Right hindlimb (tissue), 1 donor: ENCODE results near the gene UGT1A1.

Experiments used
- DNase-seq: peaks from one replicate; pipeline ENCODE4 v3.0.0-alpha.2; 2018

Gene UGT1A1

DNA sequence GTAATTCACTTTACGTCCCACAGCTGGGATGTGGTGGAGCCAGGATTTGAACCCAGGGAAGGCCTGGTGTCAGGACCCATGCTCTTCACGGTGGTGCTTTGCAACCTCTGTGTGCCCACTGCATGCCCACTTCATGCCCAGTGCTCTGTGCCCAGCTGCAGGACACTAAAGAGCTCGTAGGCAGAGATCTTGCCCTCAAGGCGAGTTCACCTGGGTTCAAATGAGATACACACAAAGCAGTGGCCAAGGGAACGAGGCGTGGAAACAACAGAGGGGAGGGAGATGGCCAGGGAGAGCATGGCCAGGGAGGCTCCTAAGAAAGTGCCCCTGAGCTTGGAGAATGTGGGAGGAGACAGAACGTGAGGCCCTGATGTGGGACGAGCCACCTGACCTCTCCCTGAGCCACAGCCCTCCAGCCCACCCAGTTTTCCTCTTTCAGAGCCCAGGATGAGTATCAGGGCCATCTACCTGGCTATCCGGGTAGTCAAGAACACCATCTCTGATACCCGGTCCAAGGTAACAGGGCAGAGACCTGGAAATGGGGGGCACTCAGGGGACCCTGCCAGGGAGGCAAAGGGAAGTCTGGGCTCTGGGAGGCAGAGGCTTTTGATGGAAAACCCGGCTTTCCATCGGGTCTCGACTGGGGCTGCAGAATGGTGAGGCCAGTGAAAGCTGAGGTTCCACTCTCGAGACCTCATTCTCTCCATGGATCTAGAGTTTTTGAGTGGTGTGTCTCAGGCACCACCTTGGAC is 38.4 kb downstream of the UGT1A1 start:
- DNase-seq: no peak

DNA sequence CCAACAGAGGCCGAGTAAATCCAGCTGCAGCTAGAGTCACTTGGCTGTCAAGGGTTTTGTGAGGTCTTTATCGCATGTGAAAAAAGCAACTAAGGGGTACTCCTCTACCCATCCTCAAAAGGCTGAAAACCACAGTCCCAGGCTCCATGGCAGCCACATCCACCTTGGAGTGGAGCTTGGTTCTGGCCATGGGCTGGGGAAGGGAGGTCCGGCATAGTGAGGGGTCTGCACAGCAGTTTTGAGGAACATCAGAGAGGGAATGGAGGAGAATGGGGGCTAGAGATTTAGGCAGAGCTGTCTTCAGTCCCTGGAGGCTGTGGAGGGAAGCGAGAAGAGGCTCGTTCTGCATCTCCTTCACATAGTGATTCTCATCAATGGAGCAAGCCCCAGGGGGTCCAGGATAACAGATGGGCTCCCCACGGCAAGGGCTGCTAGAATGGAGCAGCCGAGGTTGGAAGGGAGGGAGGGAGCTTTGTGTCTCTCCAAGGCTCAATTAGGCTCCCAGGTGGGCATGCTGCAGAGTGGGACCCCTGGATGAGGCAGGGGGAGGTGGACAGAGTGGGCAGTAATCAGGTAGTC is 39.1 kb downstream of the UGT1A1 start:
- no peak for DNase-seq

DNA sequence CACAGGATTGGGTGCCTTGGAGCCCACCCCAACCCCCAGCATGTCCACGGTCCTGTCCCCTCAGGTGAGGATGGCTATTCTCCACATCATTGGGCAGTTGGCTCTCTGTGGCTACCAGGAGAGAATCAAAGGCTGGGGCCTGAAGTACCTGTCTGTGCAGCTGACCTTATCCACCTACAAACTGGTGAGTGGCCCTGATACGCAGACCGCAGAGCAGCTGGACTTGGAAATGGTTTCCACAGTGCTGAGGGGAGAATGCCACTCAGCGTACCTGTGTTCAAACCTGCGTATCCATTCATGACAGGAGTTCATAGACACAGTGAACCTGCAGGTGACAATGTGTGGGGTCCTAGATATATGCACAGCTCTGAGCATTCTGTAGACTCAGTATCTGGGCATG is 39.6 kb downstream of the UGT1A1 start:
- no peak for DNase-seq

DNA sequence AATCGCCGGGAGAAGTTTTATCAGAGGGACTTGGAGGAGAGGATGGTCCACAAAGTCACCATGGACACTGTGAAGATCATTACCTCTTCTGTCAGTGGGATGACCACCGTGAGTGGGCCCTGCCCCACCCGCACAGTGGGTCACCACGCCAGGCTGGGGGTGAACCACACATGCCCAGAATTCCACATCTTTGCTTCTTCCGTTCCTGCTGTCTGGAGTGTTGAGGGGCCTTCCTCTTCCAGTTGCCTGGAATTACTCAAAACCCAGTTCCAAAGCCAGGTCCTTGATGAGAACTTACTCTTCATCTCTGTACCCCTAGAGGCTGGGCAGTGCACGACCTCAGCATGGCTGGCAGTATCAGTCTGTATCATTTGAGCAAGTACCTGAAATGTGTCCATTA is 40.1 kb downstream of the UGT1A1 start:
- DNase-seq: no peak

DNA sequence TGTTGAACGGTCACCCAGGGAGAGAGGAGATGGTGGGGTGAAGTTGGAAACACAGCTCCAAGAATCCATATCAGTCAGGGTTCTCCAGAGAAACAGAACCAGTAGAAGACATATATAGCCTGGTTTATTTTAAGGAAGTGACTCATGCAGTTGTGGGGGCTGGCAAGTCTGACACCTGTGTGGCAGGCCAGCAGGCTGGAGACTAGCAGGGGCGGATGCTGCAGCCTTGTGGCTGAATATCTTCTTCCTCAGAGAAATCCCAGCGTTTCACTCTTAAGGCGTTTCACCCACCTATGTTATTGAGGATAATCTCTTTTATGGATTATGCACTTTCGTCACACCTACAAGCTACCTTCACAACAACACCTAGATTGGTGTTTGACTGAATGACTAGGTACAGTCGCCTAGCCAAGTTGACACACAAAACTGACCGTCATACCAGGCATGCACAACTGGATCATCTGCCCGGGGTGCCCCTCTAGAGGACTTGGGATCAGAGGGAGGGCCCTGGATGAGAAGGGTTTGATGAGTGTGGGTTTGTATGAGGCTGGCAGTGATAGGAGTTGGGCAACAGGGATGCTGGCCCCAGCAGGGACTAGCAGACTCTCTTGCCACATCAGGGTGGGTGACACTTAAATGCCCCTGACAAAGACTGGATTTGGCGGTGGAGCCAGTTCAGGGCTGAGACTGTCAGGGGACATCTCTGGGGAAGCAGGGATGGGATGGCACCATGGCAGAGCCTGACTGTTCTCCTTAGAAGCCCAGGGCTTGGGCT is 41.5 kb downstream of the UGT1A1 start:
- DNase-seq: no peak

DNA sequence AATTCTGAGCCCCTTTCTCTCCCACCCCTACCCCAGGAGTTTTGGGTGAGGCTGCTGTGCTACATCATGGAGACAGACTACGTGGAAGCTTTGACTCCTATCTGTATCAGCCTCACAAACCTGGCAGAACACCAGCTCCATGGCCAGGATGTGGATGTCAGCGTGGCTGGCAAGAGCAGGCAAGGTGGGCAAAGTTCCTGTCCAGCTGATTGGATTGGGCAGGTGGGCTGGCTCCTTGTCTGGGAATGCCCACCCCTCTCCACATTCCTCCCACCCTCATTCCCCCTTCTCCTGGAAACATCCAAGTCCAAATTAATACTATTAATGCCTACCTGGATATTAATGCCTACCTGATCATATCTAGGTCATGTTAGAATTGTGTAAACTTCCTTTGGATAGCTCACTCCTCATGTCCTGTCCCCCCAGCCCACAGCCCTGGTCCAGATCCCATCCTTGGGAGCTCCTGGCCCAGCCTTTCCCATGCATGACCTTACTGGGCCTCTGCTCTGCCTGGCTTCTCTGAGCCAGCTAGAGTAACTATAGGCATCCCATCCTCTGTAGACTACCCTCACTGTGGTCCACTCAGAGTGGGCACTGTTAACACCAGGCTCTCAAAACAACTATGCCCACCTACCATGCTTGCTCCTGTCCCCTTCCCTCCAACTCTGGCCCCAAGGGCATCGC is 42.2 kb downstream of the UGT1A1 start:
- DNase-seq: no peak

DNA sequence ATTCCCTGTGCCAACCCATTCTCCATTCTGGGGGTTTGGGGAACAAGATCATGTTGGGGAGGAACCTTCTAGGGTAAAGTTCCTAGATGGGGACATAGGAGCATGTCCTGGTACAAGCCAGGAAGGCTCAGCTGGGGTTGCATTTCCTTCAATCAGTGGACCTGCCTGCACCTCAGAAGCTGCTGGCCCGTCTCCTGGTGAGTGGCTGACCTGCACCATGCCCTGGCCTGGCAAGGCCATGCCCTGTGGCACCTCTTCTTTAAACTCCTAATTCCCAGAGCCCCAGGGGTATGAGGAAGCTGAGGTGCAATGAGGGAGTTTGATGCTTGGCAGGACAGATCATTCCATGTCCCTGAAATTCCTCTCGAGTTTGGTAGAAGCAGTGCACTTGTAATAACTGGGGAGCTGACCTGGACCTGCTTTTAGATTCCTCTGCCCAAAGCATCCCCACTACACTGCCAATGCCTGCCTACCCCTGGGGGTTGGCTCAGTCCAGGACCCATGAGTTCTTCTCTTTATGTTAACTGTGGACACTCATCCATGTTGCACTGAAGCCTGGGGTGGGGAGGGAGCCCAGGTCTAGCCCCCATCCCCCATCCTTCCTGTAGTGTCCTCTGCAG is 43.3 kb downstream of the UGT1A1 start:
- no peak for DNase-seq

DNA sequence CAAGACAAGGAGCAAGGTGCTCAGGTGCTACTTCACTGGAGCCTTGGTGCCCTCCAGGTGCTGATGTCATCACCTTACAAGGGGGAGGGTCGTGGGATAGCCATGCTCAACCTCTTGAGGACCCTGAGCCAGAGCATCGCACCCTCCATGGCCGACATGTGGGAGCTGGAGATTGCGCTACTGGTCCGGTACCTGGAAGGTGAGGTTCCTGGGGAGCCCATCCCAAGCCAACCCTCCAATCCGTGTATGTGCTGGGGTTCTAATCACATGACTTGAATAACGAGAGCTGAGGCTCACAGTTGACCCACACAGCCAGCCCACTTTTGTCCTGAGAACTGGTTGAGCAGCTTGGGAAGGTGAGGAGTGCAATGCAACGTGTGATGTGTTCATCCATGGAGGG is 43.9 kb downstream of the UGT1A1 start:
- DNase-seq: peak; percentile 6

DNA sequence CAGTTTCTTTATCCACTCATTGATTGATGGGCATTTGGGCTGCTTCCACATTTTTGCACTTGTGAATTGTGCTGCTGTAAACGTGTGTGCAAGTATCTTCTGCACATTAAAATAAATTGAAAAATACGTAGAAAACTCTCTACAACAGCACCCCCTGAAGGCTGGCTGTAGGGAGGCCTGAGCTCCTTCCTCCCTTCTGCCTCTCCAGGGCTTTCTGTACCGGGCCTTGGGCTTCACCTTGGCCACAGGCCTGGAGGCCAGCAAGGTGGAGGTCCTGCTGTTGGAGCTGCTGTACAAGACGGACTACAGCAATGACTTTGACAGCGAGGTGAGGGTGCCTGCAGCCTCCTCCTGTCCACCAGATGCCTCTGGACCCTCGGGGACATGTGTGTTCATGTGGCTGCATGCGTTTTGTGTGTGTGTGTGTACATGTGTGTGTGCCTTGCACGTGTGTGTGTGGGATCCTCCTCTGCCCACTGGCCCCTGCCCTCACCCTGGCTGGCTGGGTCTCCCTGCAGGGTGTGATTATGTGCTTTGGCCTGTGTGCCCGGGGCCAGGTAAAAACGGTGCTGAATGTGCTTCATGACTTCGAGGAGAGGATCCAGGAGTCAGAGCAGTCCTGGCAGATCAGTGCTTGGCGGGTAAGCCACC is 47.3 kb downstream of the UGT1A1 start:
- no peak for DNase-seq

DNA sequence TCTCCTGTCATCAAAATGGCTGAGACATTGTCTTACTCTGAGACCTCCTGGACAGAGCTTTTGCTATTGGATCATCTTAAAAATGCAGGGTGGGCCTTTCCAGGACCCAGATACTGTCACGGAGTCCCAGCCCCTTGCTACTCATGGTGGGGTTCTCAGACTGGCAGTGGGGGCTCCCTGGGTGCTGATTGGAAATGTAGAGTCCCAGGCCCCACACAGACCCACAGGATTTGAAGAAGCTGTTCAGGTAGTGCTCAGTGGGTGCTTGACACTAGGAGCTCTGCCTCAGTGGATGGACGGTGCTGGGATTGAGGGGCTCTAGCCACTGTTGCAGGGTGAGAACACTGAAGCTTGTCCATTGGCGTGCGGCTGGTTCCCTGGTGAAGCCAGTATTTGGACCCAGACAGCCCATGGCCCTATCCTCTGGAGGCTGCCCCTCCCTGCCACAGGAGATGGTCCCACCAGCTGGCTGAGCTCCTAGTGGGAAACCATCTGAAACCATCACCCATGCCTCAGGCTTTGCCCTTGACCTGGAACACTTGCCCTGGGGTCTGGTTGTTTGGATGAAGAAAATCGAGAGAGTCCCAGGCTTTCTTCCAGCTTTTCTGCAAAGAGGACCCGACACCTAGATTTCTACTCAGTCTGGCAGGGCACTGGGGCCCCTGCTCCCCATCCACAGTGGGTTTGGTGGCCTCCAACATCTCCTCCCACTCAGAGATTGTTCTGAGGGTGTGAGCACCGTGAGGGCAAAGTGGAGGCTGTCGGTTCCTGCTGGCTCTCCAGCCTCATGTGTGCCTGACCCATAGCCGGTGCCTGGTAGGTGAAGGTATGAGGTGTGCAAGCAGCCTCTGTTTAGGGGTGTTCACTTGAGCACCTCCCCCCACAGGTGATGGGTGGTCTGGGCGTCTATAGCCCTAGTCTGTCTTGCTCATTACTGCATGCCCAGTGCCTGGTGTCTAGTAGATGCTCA is 48.2 kb downstream of the UGT1A1 start:
- DNase-seq: no peak

DNA sequence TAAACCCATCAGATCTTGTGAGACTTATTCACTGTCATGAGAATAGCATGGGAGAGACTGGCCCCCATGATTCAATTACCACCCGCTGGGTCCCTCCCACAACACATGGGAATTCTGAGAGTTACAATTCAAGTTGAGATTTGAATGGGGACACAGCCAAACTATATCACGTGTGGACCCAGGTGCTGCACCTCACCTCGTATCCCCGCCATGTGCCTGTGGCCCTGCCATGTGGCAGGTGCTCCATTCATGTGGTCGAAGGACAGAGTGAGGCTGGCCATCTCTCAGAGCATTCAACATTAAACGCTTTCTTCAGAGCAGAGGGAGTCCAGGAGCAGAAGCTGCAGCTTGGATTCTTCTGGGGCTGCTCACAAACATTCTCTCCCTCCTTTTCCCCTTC is 50.3 kb downstream of the UGT1A1 start:
- DNase-seq: no peak

DNA sequence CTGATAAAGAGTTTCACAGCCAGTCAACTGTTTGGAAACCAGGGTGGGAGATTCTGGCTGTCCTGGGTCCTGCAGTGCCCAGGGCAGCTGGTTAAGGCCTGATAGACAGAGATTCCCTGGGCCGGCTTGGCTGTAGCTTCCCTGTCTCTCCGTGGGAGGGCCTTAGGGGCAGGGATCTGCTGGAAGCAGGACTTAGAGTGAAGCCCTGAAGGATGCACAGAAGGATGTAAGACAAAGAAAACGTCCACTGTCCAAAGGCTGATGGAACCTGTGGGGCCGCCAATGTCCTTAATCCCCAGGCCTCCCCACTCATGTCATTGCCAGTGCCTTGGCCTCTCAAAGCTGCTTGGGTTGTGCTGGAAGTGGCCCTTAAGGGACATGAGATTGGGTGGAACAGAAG is 51.0 kb downstream of the UGT1A1 start:
- DNase-seq: no peak

DNA sequence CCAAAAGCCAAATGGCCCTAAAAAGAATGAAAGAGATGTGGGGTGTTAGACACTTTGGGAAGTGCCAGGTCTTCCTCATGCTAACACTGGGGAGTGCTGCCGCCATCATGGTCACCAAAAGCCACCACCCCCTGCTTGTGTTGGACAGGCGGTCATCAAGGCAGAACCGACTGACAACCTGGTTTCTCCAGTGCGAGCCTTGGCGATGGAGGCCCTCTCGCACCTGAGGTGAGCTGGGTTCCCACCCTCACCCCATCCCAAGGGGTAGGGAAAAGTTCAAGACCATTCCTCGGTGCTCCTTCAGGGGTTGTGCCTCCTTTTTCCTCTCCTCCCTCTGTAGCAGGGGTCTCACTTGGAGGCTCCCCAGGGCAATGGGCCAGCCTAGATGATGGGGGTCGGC is 51.7 kb downstream of the UGT1A1 start:
- DNase-seq: no peak

DNA sequence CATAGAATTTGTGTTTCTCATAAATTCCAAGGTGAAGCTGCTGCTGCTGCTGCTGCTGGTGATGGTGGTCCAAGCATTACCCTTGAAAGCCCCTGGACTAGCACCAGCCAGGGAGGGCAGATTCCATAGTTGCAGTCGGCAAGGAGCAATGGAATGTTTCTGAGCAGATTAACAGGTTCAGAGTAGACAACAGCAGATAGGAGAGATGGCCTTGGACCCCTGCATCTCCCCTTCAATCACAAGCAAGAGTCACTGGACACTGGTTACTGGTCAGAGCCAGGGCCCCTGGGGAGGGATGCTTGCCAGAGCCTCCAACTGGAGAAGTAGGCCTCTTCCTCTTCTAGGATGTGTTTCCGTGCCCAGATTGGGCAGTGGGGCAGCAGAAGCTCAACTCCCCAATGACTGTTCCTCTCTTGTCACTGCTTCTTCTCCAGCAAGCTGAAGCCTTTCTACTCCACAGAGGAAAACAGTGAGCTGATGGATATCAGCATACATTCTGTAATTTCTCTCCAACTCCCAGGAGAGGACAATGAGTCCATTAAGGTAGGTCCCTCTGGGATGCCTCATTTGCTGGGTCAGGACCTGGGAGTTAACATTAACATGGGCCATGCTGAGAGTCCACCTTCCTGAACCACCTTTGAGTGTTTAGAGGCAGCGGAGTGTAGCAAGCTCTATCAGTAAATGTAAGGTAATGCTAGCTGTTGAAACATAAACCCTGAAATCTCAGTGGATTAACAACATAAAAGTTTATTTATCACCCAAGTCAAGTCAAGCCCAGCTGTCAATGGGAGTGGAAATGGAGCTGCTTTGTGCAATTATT is 53.4 kb downstream of the UGT1A1 start:
- peak; percentile 7 for DNase-seq

DNA sequence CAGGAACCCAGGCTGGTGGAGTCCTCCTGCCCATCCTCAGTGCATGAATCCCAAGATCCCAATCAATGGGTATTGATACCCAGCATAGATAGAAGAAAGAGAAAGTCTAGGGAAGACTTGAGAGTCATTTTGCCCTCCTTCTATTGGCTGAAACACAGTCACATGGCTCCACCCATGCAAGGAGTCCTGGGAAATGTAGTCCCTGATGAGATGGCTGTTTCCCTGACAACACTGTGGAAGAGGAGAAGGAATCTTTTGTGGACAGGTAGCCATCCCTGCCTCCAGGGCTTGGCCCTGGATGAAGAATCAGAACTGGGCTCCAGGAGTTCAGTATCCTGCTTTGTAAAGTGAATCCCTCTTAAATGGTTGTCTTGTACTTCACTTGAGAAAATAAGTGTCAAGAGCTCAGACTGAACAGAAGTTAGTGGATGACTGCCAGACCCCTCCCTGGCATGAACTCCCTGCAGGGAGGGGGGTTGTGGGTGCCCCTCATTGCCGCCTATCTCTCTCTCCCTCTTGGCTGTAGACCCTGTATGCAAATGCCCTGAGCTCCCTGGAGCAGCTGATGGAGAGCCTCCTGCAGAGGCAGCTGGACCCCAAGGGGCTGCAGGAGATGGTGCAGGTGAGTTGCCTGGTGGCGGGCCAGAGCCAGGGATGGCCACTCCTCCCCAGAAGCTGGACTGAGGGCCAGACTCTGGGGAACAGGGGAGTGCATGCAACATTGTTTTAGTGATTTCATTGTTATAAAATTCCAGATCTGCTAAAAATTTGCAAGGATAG is 54.2 kb downstream of the UGT1A1 start:
- DNase-seq: peak; percentile 9

DNA sequence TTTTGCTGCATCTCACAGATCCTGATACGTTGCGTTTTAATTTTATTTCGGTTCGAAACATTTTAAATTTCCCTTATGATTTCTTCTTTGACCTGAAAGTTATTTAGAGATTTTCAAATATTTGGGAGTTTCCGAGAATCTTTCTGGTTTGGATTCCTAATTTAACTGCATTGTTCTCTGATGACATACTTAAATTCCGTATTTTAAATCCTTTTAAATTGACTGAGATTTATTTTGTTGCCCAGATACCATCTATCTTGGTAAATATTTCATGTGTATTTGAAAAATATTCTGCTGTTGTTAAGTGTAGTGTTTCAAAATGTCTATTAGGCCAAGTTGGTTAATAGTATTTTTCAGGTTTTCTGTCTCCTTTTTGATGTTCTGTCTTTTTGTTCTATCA is 55.8 kb downstream of the UGT1A1 start:
- DNase-seq: no peak

DNA sequence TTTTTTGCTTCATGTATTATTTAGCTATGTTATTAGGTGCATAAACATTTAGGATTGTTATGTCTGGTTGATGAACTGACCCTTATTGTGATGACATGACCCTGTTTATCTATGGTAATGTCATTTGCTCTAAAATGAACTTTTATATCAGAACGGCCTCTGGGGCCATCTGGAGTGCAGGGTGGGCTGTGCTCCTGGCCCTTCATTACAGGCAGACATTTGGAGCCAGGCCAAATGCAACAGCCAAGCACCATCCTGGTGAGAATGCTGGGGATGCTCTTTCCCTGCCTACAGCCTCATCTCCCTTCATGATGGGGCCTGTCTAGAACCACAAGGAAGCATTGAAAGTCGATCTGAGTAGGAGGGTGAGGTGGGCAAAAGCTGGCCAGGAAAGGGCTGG is 56.3 kb downstream of the UGT1A1 start:
- peak; percentile 3 for DNase-seq

DNA sequence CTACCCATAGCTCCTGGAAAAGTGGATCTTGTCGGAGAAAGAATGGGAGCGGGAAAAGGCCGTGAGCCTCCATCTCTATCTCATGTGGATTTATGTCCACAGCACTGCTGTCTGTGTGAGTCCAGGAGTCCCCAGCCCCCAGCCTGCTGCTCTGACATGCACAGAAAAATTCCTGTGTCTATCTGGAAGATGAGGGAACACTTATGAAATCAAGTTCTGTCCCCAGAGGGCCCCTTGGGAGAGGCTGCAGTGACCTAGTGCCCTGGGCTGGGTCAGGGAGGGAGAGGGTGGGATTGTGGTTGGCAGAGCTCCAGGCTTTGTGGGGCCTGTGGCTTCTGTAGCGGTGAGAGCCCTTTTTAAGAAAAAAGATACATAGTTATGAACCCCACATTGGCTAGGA is 56.7 kb downstream of the UGT1A1 start:
- DNase-seq: peak; percentile 13

DNA sequence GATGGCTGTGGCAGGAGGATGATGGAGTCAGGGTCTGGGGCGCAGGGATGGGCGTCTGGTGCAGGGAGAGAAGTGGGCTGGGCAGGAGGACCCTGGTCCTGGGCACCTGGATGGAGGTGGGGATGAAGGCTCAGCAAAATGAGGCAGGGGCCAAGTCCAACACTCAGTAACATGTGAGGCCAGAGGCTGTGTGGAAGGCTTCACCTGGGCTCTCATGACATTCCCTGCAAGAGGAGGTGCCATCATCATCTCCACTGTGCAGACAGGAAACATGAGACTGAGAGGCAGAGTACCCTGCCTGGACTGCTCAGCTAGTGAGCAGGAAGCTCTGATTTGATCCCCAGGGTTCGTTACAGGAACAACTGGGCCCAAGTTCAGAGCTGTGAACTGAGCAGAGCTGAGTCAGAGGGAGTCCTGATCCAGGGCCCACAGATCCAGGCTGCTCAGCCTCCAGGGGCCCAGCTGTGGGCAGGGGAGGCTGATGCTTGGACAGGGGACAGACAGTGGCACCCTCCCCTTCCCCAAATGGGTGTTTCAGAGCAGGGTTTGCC is 57.4 kb downstream of the UGT1A1 start:
- peak; percentile 11 for DNase-seq
